Activated CD8-positive, alpha-beta memory T cell treated with anti-CD3 and anti-CD28 coated beads for 36 hours (primary cell): Measurements from ENCODE around the gene FGF22. TPM values are rescaled to one million over a fixed set of nuclear protein-coding genes. Genes with fewer than 3 reads are reported as not detected.
"Not testable (repeated sequence)": the region's sequence is repeated elsewhere in the genome, so short reads cannot be mapped to it uniquely, and the experiment has no call there.

Experiments
- CTCF ChIA-PET: fragments of 350-600 bp; sonication (Branson Sonifier 250); formaldehyde crosslinking; loops from one replicate; lab custom pipeline; 2021; ENCODE audit warnings: antibody characterized with exemption; lab: Charles Lee
- POLR2A ChIA-PET: fragments of 350-600 bp; sonication (Branson Sonifier 250); formaldehyde crosslinking; loops from one replicate; lab custom pipeline; 2021; ENCODE audit warnings: antibody characterized with exemption; lab: Charles Lee
- total RNA-seq, 2 experiments: library from RNA; stranded (reverse); gene quantifications; one replicate each; pipeline ENCODE4 v1.2.3, GENCODE V29; 2021

The FGF22 gene
- total RNA-seq, 2 experiments from 2014 or later = not detected

DNA sequence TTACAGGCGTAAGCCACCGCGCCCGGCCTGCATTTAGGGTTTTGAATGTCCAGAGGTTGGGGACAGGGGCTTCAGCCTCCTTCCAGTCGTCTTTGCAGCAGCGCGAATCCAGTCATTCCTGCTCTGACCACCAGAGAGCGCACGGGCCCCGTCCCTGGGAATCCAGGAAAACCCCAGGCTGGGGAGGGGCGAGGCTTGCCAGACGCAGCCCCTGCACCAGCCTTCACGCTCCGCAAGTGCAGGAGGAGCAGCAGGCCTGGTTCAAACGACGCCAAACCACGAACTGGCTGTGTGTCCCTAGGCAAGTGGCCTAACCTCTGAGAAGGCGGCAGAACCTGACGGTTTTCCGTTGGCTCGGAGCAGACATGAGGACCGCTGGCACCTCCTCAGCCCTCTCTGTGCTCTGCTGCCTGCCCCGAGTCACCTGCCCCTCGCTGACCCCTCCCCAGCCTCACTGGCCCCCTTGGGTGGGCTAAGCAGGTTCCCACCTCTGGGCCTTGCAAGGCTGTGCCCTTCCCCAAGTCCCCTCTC lies 25.3 kb downstream of the FGF22 start:
- ChIA-PET CTCF (interaction anchor here (0.7 to 2.9 kb wide), 3 partner anchors 12 to 74 kb away, joined by 3 to 8 read pairs (median 6); no protein-coding TSS in a partner anchor), POLR2A (interaction anchor here (0.6 kb wide), 1 partner anchor 91 kb away, joined by 8 read pairs; no protein-coding TSS in a partner anchor)

- CTCF ChIA-PET = interaction anchor here (2.9 kb wide), 1 partner anchor 67 kb away, joined by 8 read pairs; no protein-coding TSS in a partner anchor
- POLR2A ChIA-PET = not testable (repeated sequence)
These were observed 27.4 kb downstream of the FGF22 start for GRCh38 chr19:666985-667573.

DNA sequence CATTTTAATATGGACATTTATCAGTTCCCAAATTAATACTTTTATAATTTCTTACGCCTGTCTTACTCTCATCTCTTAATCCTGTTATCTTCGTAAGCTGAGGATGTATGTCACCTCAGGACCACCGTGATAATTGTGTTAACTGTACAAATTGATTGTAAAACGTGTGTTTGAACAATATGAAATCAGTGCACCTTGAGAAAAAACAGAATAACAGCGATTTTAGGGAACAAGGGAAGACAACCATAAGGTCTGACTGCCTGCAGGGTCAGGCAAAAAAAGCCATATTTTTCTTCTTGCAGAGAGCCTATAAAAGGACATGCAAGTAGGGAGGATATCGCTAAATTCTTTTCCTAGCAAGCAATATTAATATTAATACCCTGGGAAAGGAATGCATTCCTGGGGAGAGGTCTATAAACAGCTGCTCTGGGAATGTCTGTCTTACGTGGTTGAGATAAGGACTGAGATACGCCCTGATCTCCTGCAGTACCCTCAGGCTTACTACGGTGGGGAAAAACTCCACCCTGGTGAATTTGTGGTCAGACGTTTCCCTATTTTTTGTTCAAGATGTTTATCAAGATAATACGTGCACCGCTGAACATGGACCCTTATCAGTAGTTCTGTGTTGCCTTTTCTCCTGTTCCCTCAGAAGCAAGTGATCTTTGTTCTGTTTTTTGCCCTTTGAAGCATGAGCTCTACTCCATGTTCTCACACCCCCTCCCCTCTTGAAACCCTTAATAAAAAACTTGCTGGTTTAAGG lies 29.2 kb downstream of the FGF22 start:
- CTCF ChIA-PET, POLR2A ChIA-PET: not testable (repeated sequence)

DNA sequence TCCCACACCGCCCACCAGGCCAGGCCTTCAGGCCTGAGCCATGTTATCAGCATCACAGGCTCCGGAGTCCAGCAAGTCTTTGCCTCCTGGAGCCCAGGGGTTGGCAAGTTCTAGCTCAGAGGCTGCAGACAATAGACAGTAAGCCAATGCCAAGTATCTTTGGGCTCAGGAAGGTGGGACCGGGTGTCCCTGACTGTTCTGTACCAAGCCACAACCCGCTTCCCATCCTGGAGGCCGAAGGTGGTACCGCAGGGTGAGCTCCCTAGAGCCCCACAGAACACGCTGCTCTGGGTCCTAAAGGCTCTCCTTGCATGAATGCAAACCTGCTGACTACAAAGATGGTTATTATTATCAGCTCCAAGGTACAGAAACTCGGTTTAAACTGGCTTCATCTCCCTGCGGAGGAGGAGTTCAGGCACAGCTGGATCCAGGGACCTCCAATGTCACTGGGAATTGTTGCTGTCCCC lies 31.0 kb downstream of the FGF22 start:
- ChIA-PET CTCF (interaction anchor here (1.0 to 1.3 kb wide), 2 partner anchors 10 to 64 kb away, joined by 3 read pairs; no protein-coding TSS in a partner anchor), POLR2A (no interaction called here)

DNA sequence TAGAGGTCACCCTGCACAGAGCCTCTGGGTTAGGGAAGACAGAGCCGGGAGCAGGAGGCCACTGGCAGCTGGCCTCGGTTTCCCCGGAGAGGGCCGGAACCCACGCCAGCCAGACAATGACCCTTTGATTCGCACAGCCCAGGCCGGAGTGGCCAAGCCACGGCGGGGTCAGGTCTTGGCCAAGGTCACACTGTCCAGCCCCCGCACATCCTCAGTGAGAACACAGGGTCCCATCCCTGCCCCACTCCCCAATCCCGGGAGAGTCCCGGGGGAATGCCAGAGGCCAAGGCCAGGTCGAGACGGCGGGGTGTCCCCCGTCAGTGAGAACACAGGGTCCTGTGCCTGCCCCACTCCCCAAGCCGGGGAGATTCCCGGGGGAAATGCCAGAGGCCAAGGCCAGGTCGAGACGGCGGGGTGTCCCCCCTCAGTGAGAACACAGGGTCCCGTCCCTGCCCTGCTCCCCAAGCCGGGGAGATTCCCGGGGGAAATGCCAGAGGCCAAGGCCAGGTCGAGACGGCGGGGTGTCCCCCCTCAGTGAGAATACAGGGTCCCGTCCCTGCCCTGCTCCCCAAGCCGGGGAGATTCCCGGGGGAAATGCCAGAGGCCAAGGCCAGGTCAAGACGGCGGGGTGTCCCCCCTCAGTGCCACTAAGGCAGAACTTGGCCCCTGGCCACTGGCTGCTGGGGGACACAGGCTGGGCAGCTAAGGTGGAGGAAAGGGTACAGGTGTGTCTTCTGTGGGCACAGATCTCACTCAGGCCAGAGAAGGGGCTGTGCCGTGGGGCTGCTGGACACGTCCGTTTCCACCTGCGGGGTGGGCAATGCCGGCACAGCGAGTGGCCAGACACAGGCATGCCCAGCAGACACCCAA lies 34.8 kb downstream of the FGF22 start:
- POLR2A ChIA-PET = no interaction called here
- CTCF ChIA-PET = interaction anchor here (1.4 kb wide), 1 partner anchor 102 kb away, joined by 3 read pairs; the partner anchor contains the start of gene BSG

DNA sequence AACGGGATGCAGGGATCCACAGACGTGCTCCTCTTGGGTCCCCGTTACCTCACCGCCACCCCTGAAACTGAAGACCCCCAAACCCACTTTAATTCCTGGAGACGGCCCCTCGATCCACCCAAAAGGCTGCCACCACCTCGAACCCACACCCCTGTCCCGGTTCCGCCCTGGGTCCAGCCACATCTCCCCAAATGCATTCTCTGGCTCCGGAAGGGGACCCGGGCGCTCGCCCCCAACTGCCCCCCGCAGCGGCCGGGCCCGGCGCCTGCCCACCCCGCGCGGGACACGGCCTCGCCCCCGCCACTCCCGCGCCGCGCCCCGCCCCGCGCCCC lies 36.3 kb downstream of the FGF22 start:
- ChIA-PET CTCF (interaction anchor here (1.4 kb wide), 1 partner anchor 103 kb away, joined by 3 read pairs; the partner anchor contains the start of gene BSG), POLR2A (no interaction called here)

GRCh38 chr19:676339-677105 lies 36.8 kb downstream of the FGF22 start, which contains the start of gene FSTL3:
FSTL3 (plus strand) TSS chr19:676392; CDS start chr19:676424, 32 bp downstream.
- ChIA-PET POLR2A (interaction anchor here (2.4 kb wide), 1 partner anchor 13 kb away, joined by 10 read pairs; the partner anchor contains the start of gene RNF126), CTCF (interaction anchor here (0.6 to 1.4 kb wide), 4 partner anchors 11 to 882 kb away, joined by 3 to 6 read pairs (median 4); partner anchors contain the start of gene BSG)

DNA sequence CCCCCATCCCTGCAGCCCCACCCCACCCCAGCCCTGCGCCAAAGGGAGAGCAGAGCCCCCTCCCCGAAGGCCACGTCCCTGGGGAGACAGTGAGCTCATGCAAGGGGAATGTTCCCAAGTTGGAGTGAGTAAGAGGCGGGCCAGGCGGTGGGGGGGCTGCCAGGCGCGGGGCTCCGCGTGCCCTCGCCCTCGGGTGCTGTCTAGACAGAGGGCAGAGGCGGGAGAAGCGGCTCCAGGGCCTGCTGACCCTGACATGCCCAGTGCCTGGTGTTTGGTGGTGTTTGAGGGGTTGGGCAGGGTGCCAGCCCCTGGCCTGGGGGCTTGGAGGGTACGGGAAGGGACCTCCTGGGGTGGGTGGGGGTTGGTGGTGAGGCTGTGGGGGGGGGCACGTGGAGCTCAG lies 37.5 kb downstream of the FGF22 start:
- ChIA-PET POLR2A (interaction anchor here (2.4 kb wide), 1 partner anchor 14 kb away, joined by 10 read pairs; the partner anchor contains the start of gene RNF126), CTCF (interaction anchor here (0.6 to 1.2 kb wide), 2 partner anchors 57 to 881 kb away, joined by 3 to 4 read pairs; no protein-coding TSS in a partner anchor)

GRCh38 chr19:677601-678436 lies 38.1 kb downstream of the FGF22 start:
- ChIA-PET CTCF (interaction anchor here (1.2 kb wide), 1 partner anchor 57 kb away, joined by 3 read pairs; no protein-coding TSS in a partner anchor), POLR2A (interaction anchor here (2.4 kb wide), 1 partner anchor 14 kb away, joined by 10 read pairs; the partner anchor contains the start of gene RNF126)

DNA sequence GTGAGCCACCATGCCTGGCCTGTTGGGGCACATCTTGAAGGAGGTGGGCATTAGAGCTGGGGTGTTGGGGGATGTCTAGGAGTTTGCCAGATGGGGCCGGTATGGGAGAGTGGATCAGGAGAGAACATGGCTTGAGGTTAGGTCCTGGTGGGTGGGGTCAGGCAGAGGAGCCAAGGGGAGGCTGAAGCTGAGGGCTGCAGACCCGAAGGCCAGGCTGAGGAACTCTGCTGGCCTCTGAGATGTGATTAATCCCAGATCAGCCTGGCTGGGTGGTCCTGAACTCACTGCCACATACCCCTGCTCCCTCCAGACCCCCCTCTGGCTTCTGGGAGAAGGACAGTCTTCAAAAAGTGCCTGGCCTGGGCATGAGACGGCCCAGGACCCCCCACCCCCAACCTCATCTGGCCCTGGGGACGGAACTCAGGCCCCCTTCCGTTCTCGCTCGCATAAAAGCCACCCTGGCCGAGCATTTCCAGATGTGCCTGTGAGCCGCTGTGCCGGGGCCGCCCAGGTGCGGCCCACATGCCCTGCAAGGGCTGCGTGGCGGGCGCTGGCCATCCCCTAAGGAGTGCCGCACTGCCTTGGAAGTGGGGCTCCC lies 39.2 kb downstream of the FGF22 start:
- CTCF ChIA-PET = interaction anchor here (1.2 to 2.0 kb wide), 3 partner anchors 16 to 55 kb away, joined by 3 to 9 read pairs (median 5); partner anchors contain the start of gene PRSS57
- POLR2A ChIA-PET = interaction anchor here (0.7 to 2.7 kb wide), 2 partner anchors 16 to 305 kb away, joined by 3 to 17 read pairs; partner anchors contain the start of genes RNF126 and WDR18

GRCh38 chr19:679418-680286 lies 40.0 kb downstream of the FGF22 start:
- CTCF ChIA-PET = interaction anchor here (1.0 to 2.0 kb wide), 7 partner anchors 9 to 90 kb away, joined by 3 to 9 read pairs (median 3); partner anchors contain the start of gene PRSS57
- POLR2A ChIA-PET = interaction anchor here (0.7 to 2.7 kb wide), 3 partner anchors 16 to 305 kb away, joined by 3 to 17 read pairs (median 3); partner anchors contain the start of genes RNF126 and WDR18

DNA sequence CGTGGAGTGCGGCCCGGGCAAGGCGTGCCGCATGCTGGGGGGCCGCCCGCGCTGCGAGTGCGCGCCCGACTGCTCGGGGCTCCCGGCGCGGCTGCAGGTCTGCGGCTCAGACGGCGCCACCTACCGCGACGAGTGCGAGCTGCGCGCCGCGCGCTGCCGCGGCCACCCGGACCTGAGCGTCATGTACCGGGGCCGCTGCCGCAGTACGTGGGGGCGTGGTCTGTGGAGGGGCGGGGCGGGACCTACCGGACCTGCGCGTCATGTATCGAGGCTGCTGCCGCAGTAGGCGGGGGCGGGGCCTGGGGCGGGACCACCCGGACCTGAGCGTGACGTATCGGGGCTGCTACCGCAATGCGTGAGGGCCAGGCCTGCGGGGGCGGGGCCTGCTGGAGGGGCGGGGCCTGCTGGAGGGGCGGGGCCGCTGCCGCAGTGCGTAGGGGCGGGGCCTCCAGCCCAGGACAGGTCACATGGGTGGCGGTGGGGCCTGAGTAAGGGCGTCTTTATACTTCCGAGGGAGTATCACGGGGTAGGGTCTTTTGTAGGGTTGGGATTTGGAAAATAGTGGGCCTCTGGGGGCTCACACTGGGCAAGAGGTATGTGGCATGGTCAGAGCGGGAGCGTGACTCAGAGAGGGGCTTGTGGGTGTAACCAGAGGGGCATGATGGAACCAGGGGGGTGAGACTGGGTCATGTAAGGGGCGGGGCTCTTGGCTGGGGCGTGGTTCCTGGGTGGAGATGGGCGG lies 40.8 kb downstream of the FGF22 start:
- ChIA-PET POLR2A (interaction anchor here (0.6 to 2.7 kb wide), 3 partner anchors 17 to 200 kb away, joined by 3 to 17 read pairs (median 6); partner anchors contain the start of gene RNF126), CTCF (interaction anchor here (0.6 to 2.0 kb wide), 8 partner anchors 10 to 89 kb away, joined by 3 to 9 read pairs (median 4); no protein-coding TSS in a partner anchor)

- ChIA-PET POLR2A (interaction anchor here (0.6 to 2.7 kb wide), 2 partner anchors 18 to 201 kb away, joined by 6 to 17 read pairs; partner anchors contain the start of gene RNF126), CTCF (interaction anchor here (0.6 to 2.0 kb wide), 4 partner anchors 18 to 72 kb away, joined by 3 to 9 read pairs (median 4); no protein-coding TSS in a partner anchor)
These were observed 41.6 kb downstream of the FGF22 start for GRCh38 chr19:681029-682019.
